Activated CD4-positive, alpha-beta T cell treated with anti-CD3 and anti-CD28 coated beads, Interleukin-2, amount 10 ng/mL, durations not matched to agents 7 days and 5 days (primary cell): ENCODE measurements around the gene RBM19. TPM values are rescaled to one million over a fixed set of nuclear protein-coding genes. Genes with fewer than 3 reads are reported as not detected.

ENCODE experiments used
- CTCF ChIA-PET: fragments of 350-600 bp; sonication (Branson Sonifier 250); formaldehyde crosslinking; loops from one replicate; lab custom pipeline; 2021; ENCODE audit warnings: antibody characterized with exemption; lab: Charles Lee
- POLR2A ChIA-PET: fragments of 350-600 bp; sonication (Branson Sonifier 250); formaldehyde crosslinking; loops from one replicate; lab custom pipeline; 2021; ENCODE audit warnings: antibody characterized with exemption; lab: Charles Lee
- DNase-seq: peaks from one replicate; pipeline ENCODE4 v3.0.0-alpha.2; 2020
- H3K27ac Mint-ChIP-seq: one replicate; pipeline ENCODE4 v1.8.0; 2021; ENCODE audit warnings: mild to moderate bottlenecking, moderate library complexity, mixed read lengths
- H3K27me3 Mint-ChIP-seq: one replicate; pipeline ENCODE4 v1.8.0; 2021; ENCODE audit warnings: mixed read lengths
- H3K36me3 Mint-ChIP-seq: one replicate; pipeline ENCODE4 v1.8.0; 2021; ENCODE audit warnings: low read depth, mixed read lengths
- H3K4me1 Mint-ChIP-seq: one replicate; pipeline ENCODE4 v1.8.0; 2021; ENCODE audit warnings: mixed read lengths
- H3K4me3 Mint-ChIP-seq: one replicate; pipeline ENCODE4 v1.8.0; 2021; ENCODE audit warnings: mild to moderate bottlenecking, moderate library complexity, mixed read lengths
- H3K9me3 Mint-ChIP-seq: one replicate; pipeline ENCODE4 v1.8.0; 2021; ENCODE audit warnings: mixed read lengths
- total RNA-seq, 2 experiments: library from RNA; stranded (reverse); gene quantifications; one replicate each; pipeline ENCODE4 v1.2.3, GENCODE V29; 2021

Gene RBM19
- total RNA-seq, 2 experiments from 2014 or later: 36.0 to 39.0 TPM

- POLR2A ChIA-PET: no interaction called here
- CTCF ChIA-PET: no interaction called here
- Mint-ChIP-seq H3K4me3 (no peak overlapping the region), H3K27ac (no peak overlapping the region), H3K36me3 (no peaks in the 10 kb centered on the region), H3K9me3 (no peaks in the 10 kb centered on the region), H3K27me3 (peaks cover 1% of the 10 kb centered on the region), H3K4me1 (no peaks in the 10 kb centered on the region)
- DNase-seq: no peak
Measured at GRCh38 chr12:113983265-113983664, 17.1 kb upstream of the RBM19 start.

GRCh38 chr12:113981876-113982275 lies 15.8 kb upstream of the RBM19 start:
- Mint-ChIP-seq H3K36me3 (no peaks in the 10 kb centered on the region), H3K27ac (no peak overlapping the region), H3K4me1 (no peaks in the 10 kb centered on the region), H3K9me3 (no peaks in the 10 kb centered on the region), H3K27me3 (peaks cover 1% of the 10 kb centered on the region), H3K4me3 (no peak overlapping the region)
- DNase-seq: no peak
- CTCF ChIA-PET: interaction anchor here (1.3 kb wide), 1 partner anchor 527 kb away, joined by 3 read pairs; no protein-coding TSS in a partner anchor
- POLR2A ChIA-PET: no interaction called here

GRCh38 chr12:113980537-113981337 lies 14.6 kb upstream of the RBM19 start:
- Mint-ChIP-seq H3K4me1 (no peaks in the 10 kb centered on the region), H3K36me3 (no peaks in the 10 kb centered on the region), H3K9me3 (no peaks in the 10 kb centered on the region), H3K4me3 (no peak overlapping the region), H3K27ac (no peak overlapping the region), H3K27me3 (no peaks in the 10 kb centered on the region)
- peak; percentile 28 for DNase-seq
- POLR2A ChIA-PET: interaction anchor here (1.0 kb wide), 1 partner anchor 14 kb away, joined by 3 read pairs; no protein-coding TSS in a partner anchor
- CTCF ChIA-PET: interaction anchor here (0.8 to 1.7 kb wide), 9 partner anchors 10 to 1949 kb away, joined by 3 to 18 read pairs (median 4); partner anchors contain the start of gene RBM19

GRCh38 chr12:113980054-113980453 lies 13.9 kb upstream of the RBM19 start:
- ChIA-PET POLR2A (interaction anchor here (1.0 kb wide), 1 partner anchor 13 kb away, joined by 3 read pairs; no protein-coding TSS in a partner anchor), CTCF (interaction anchor here (1.1 to 1.7 kb wide), 6 partner anchors 9 to 1950 kb away, joined by 3 to 18 read pairs (median 4); partner anchors contain the start of gene RBM19)
- Mint-ChIP-seq H3K9me3 (no peaks in the 10 kb centered on the region), H3K4me1 (no peaks in the 10 kb centered on the region), H3K27me3 (peaks cover 1% of the 10 kb centered on the region), H3K4me3 (no peak overlapping the region), H3K36me3 (no peaks in the 10 kb centered on the region), H3K27ac (no peak overlapping the region)
- no peak for DNase-seq

DNA sequence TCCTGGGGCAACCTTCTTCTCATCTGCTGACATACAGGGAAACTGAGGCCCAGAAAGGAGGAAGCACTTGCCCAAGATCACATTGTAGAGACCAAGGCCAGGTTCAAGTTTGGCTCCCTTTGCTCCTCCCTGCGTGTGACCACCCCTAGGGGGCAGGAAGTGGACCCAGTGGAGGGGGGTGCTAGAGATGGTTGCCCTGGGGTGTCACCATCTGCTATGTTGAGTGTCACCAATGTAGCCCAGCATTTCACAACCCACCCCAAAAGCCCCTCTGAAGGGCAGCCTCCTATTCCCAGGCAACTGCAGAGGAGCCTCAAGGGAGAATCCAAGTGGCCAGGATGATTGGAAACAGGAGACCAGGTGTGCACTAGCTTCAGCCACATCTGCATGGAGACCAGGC lies 12.0 kb upstream of the RBM19 start:
- H3K9me3 Mint-ChIP-seq: no peaks in the 10 kb centered on the region
- peaks cover 2% of the 10 kb centered on the region for H3K4me1 Mint-ChIP-seq
- POLR2A ChIA-PET: no interaction called here
- no peak overlapping the region for H3K4me3 Mint-ChIP-seq
- no peaks in the 10 kb centered on the region for H3K36me3 Mint-ChIP-seq
- H3K27me3 Mint-ChIP-seq: peaks cover 13% of the 10 kb centered on the region
- CTCF ChIA-PET: interaction anchor here (1.0 to 1.8 kb wide), 2 partner anchors 16 to 530 kb away, joined by 3 to 6 read pairs; no protein-coding TSS in a partner anchor
- no peak overlapping the region for H3K27ac Mint-ChIP-seq
- no peak for DNase-seq

GRCh38 chr12:113974006-113974405 lies 7.9 kb upstream of the RBM19 start:
- no peaks in the 10 kb centered on the region for H3K9me3 Mint-ChIP-seq
- CTCF ChIA-PET: no interaction called here
- H3K4me3 Mint-ChIP-seq: no peak overlapping the region
- peaks cover 18% of the 10 kb centered on the region for H3K27me3 Mint-ChIP-seq
- H3K36me3 Mint-ChIP-seq: no peaks in the 10 kb centered on the region
- H3K4me1 Mint-ChIP-seq: peaks cover 2% of the 10 kb centered on the region
- no peak for DNase-seq
- H3K27ac Mint-ChIP-seq: no peak overlapping the region
- POLR2A ChIA-PET: no interaction called here

- CTCF ChIA-PET: no interaction called here
- H3K36me3 Mint-ChIP-seq: no peaks in the 10 kb centered on the region
Measured at GRCh38 chr12:113973109-113973904, 7.2 kb upstream of the RBM19 start.

GRCh38 chr12:113971392-113971791 lies 5.3 kb upstream of the RBM19 start:
- no peak for DNase-seq
- peaks cover 20% of the 10 kb centered on the region for H3K27me3 Mint-ChIP-seq
- H3K27ac Mint-ChIP-seq: no peak overlapping the region
- H3K4me1 Mint-ChIP-seq: peaks cover 12% of the 10 kb centered on the region
- POLR2A ChIA-PET: no interaction called here
- H3K4me3 Mint-ChIP-seq: no peak overlapping the region
- no peaks in the 10 kb centered on the region for H3K9me3 Mint-ChIP-seq
- CTCF ChIA-PET: interaction anchor here (0.9 kb wide), 1 partner anchor 9 kb away, joined by 3 read pairs; no protein-coding TSS in a partner anchor
- no peaks in the 10 kb centered on the region for H3K36me3 Mint-ChIP-seq

More at GRCh38 chr12:113973109-113973904, 7.2 kb upstream of the RBM19 start:
- H3K9me3 Mint-ChIP-seq: no peaks in the 10 kb centered on the region
- POLR2A ChIA-PET: no interaction called here
- H3K27ac Mint-ChIP-seq: no peak overlapping the region
- no peak for DNase-seq
- H3K4me1 Mint-ChIP-seq: peaks cover 2% of the 10 kb centered on the region
- no peak overlapping the region for H3K4me3 Mint-ChIP-seq
- peaks cover 18% of the 10 kb centered on the region for H3K27me3 Mint-ChIP-seq

DNA sequence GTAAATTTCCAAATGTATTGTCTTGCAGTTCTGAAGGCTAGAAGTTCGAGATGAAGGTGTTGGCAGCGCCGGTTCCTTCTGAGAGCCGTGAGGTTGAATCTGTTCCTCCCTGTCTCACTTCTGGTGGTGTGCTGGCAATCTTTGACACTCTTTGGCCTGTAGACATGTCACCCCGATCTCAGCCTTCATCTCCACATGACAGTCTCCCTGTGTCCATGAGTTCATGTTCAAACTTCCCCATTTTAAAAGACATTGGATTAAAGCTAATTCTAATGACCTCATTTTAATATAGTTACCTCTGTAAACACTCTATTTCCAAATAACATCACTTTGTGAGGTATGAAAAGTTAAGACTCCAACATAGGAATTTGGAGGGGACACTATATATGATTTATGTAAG lies 4.1 kb upstream of the RBM19 start:
- POLR2A ChIA-PET: no interaction called here
- H3K36me3 Mint-ChIP-seq: peaks cover 2% of the 10 kb centered on the region
- H3K27me3 Mint-ChIP-seq: peaks cover 20% of the 10 kb centered on the region
- CTCF ChIA-PET: interaction anchor here (0.6 kb wide), 1 partner anchor 685 kb away, joined by 4 read pairs; no protein-coding TSS in a partner anchor
- DNase-seq: no peak
- H3K4me1 Mint-ChIP-seq: peaks cover 20% of the 10 kb centered on the region
- H3K4me3 Mint-ChIP-seq: no peak overlapping the region
- H3K9me3 Mint-ChIP-seq: no peaks in the 10 kb centered on the region
- H3K27ac Mint-ChIP-seq: no peak overlapping the region

DNA sequence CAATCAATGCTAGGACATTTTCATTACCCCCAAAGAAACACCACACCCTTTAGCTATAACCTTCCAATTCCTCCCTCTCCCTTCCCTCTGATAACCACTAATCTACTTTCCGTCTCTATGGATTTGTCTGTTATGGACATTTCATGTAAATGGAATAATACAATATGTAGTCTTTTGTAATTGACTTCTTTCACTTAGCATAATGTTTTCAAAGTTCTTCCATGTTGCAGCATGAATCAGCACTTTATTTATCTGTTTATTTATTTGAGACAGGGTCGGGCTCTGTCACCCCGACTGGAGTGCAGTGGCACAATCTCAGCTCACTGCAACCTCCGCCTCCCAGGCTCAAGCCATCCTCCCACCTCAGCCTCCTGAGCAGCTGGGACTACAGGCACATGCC lies 1.2 kb upstream of the RBM19 start:
- Mint-ChIP-seq H3K9me3 (no peaks in the 10 kb centered on the region), H3K4me3 (no peak overlapping the region), H3K4me1 (peaks cover 44% of the 10 kb centered on the region), H3K27me3 (peaks cover 2% of the 10 kb centered on the region), H3K36me3 (peaks cover 4% of the 10 kb centered on the region), H3K27ac (no peak overlapping the region)
- no peak for DNase-seq
- ChIA-PET POLR2A (interaction anchor here (1.0 kb wide), 1 partner anchor 13 kb away, joined by 3 read pairs; no protein-coding TSS in a partner anchor), CTCF (interaction anchor here (1.0 to 3.8 kb wide), 3 partner anchors 13 to 513 kb away, joined by 3 to 18 read pairs (median 3); no protein-coding TSS in a partner anchor)

GRCh38 chr12:113962733-113963132 lies 3.4 kb downstream of the RBM19 start:
- H3K27ac Mint-ChIP-seq: peak overlapping the region; percentile 89
- DNase-seq: no peak
- ChIA-PET POLR2A (no interaction called here), CTCF (interaction anchor here (1.3 kb wide), 1 partner anchor 9 kb away, joined by 4 read pairs; no protein-coding TSS in a partner anchor)
- H3K9me3 Mint-ChIP-seq: no peaks in the 10 kb centered on the region
- H3K27me3 Mint-ChIP-seq: peaks cover 2% of the 10 kb centered on the region
- H3K4me1 Mint-ChIP-seq: peaks cover 54% of the 10 kb centered on the region
- peaks cover 32% of the 10 kb centered on the region for H3K36me3 Mint-ChIP-seq
- no peak overlapping the region for H3K4me3 Mint-ChIP-seq

- peaks cover 33% of the 10 kb centered on the region for H3K36me3 Mint-ChIP-seq
- POLR2A ChIA-PET: interaction anchor here (0.6 to 0.7 kb wide), 2 partner anchors 12 to 1024 kb away, joined by 3 read pairs; no protein-coding TSS in a partner anchor
Measured at GRCh38 chr12:113961921-113962710, 4.0 kb downstream of the RBM19 start.

More at GRCh38 chr12:113961921-113962710, 4.0 kb downstream of the RBM19 start:
- H3K4me1 Mint-ChIP-seq: peaks cover 51% of the 10 kb centered on the region
- DNase-seq: peak; percentile 36
- H3K27ac Mint-ChIP-seq: peak overlapping the region; percentile 89
- H3K4me3 Mint-ChIP-seq: peak overlapping the region; percentile 5
- H3K27me3 Mint-ChIP-seq: peaks cover under 1% of the 10 kb centered on the region
- H3K9me3 Mint-ChIP-seq: no peaks in the 10 kb centered on the region
- CTCF ChIA-PET: interaction anchor here (0.8 to 1.3 kb wide), 2 partner anchors 9 to 16 kb away, joined by 3 to 4 read pairs; no protein-coding TSS in a partner anchor
